Kidney (tissue), 22 donors: ENCODE data around the gene FAM83F. TPM values are rescaled to one million over a fixed set of nuclear protein-coding genes. Genes with fewer than 3 reads are reported as not detected.

ENCODE experiments used
- DNase-seq, 5 donors: peaks; one replicate each; pipeline ENCODE4 v3.0.0-alpha.2; 2013 to 2020
- FAIRE-seq: peaks from 2 replicates; lab custom pipeline; 2012; peaks lifted over from hg19 to GRCh38; lab: Jason Lieb, UNC
- H3K27ac ChIP-seq, 2 donors: one replicate each; pipeline ENCODE4 v1.7.0; 2013; ENCODE audit warnings: low read depth in 2 of 2, low read length in 2 of 2, inconsistent platforms in 1 of 2
- H3K27me3 ChIP-seq: one replicate; pipeline ENCODE4 v1.7.1; 2013; ENCODE audit warnings: low read length, inconsistent platforms; ENCODE audit not compliant: control insufficient read depth, insufficient read depth
- H3K36me3 ChIP-seq, 3 donors: one replicate each; pipeline versions ENCODE4 v1.7.0 to v1.7.1; 2013; ENCODE audit warnings: low read length in 3 of 3, control low read depth in 1 of 3, inconsistent platforms in 1 of 3; ENCODE audit not compliant: insufficient read depth in 3 of 3, control insufficient read depth in 2 of 3
- H3K4me1 ChIP-seq, 3 donors: one replicate each; pipeline versions ENCODE4 v1.7.0 to v1.7.1; 2013; ENCODE audit warnings: low read length in 3 of 3, inconsistent platforms in 1 of 3, low read depth in 1 of 3; ENCODE audit not compliant: control insufficient read depth in 2 of 3, insufficient read depth in 2 of 3
- H3K4me3 ChIP-seq, 3 donors: one replicate each; pipeline versions ENCODE4 v1.7.0 to v1.8.1; 2013; ENCODE audit warnings: low read length in 3 of 3, control low read depth in 1 of 3, inconsistent platforms in 1 of 3
- H3K9ac ChIP-seq, 3 donors: one replicate each; pipeline versions ENCODE4 v1.7.0 to v1.7.1; 2013; ENCODE audit warnings: low read length in 3 of 3, control low read depth in 1 of 3, inconsistent platforms in 1 of 3
- H3K9me3 ChIP-seq, 3 donors: one replicate each; pipeline versions ENCODE4 v1.7.0 to v1.7.1; 2013; ENCODE audit warnings: low read length in 3 of 3, control low read depth in 1 of 3, inconsistent platforms in 1 of 3; ENCODE audit not compliant: control insufficient read depth in 2 of 3, insufficient read depth in 1 of 3
- intact Hi-C: fragments of 100-400 bp; cut with DNase I; formaldehyde crosslinking; loops from one replicate; pipeline ENCODE4 v1.11.1; 2022
- long read RNA-seq, 10 donors: library from polyadenylated mRNA in 1 of 10; unstranded in 1 of 10; transcript quantifications; one replicate each; pipeline ENCODE4 v2.0.0 and lab custom pipeline, GENCODE V29; 2021 to 2026
- polyA plus RNA-seq: library from polyadenylated mRNA; stranded (reverse); fragments of 350-450 nt; fragmentation: Illumina TruSeq; extraction: RNeasy Lipid Tissue Mini Kit (QIAGEN cat#74804); gene quantifications from one replicate; pipeline ENCODE4 v1.2.3, GENCODE V29; 2014; ENCODE audit warnings: low read depth, low replicate concordance; ENCODE audit not compliant: insufficient read depth
- total RNA-seq: library from RNA; stranded (reverse); fragmentation: NEBNext Ultra II Directional; extraction: Animal tissue kit (Norgen Biotek cat#: 25700); gene quantifications from one replicate; pipeline ENCODE4 v1.2.1, GENCODE V29; 2021
- TF ChIP-seq, protein P1 (sequence below): IDR thresholded peaks from 3 replicates; pipeline ENCODE4 v1.5.1; 2012; ENCODE audit warnings: mild to moderate bottlenecking, moderate library complexity, borderline replicate concordance; ENCODE audit not compliant: insufficient read depth; ENCODE audit errors: extremely low read depth
- donor health status: control.
- donor health status: control.
- donor health status: control.
- donor health status: control.
- donor health status: control.
- donor health status: DM: yes; HTN: yes; CAD: no.
- donor health status: Normal renal cell carcinoma (clear cell type).

The FAM83F gene
- total RNA-seq (13.1 TPM), polyA plus RNA-seq (6.8 TPM)
- long read RNA-seq, donor 1, full-length matches to known transcripts = 1 of 1 reads
- long read RNA-seq, donor 1, partial matches to known transcripts = 0 of 1 reads
- long read RNA-seq, donor 1, other reads (novel, unspliced or antisense) = 0 of 1 reads
- long read RNA-seq, donor 2 = 0 reads
- long read RNA-seq, donor 3, full-length matches to known transcripts = 1 of 1 reads
- long read RNA-seq, donor 3, partial matches to known transcripts = 0 of 1 reads
- long read RNA-seq, donor 3, other reads (novel, unspliced or antisense) = 0 of 1 reads
- long read RNA-seq, donor 4 = 0 reads
- long read RNA-seq, donor 5 = 0 reads
- long read RNA-seq, donor 6 = 0 reads
- long read RNA-seq, donor 7, full-length matches to known transcripts = 6 of 9 reads
- long read RNA-seq, donor 7, partial matches to known transcripts = 0 of 9 reads
- long read RNA-seq, donor 7, other reads (novel, unspliced or antisense) = 3 of 9 reads
- long read RNA-seq, donor 8 = 0 reads
- long read RNA-seq, donor 9 = 0 reads
- long read RNA-seq, donor 10, full-length matches to known transcripts = 1 of 1 reads
- long read RNA-seq, donor 10, partial matches to known transcripts = 0 of 1 reads
- long read RNA-seq, donor 10, other reads (novel, unspliced or antisense) = 0 of 1 reads

DNA sequence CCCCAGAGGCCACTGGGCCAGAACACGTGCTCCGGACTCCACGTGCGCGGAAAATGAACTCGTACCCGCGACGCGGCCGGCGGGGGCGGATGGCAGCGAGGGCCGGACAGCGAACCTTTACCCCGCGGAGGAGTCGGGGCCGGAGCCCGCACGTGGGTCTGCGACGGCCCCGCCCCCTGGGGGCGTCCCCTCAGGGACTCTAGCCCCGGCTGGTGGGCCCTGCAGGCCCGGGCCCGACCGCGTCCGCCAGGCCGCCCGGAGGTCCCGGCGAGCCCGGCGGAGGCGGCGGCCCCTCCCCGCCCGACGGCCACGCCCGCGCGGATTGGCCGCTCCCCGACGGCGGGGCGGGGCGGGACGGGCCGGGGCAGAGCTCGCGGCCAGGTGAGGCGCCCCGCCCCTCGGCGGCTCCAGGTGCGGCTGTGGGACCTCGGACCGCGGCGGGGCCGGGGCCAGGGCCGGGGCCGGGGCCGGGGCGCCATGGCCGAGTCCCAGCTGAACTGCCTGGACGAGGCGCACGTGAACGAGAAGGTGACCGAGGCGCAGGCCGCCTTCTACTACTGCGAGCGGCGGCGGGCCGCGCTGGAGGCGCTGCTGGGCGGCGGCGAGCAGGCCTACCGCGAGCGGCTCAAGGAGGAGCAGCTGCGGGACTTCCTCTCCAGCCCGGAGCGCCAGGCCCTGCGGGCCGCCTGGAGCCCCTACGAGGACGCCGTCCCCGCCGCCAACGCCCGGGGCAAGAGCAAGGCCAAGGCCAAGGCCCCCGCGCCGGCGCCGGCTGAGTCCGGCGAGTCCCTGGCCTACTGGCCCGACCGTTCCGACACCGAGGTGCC, at the start of gene FAM83F:
FAM83F (plus strand) TSS at position 389 of the 827 bp plus-strand sequence; CDS start at position 478, 89 bp downstream.
- no peak for FAIRE-seq
- no peaks in the 10 kb centered on the region for H3K36me3 ChIP-seq
- H3K27me3 ChIP-seq = peaks cover 16% of the 10 kb centered on the region
- peak within 1 kb of the TSS in 2 of 3 donors; percentile 27 to 68 for H3K9ac ChIP-seq
- no peaks in the 10 kb centered on the region for H3K9me3 ChIP-seq
- TF ChIP-seq, protein P1, sequence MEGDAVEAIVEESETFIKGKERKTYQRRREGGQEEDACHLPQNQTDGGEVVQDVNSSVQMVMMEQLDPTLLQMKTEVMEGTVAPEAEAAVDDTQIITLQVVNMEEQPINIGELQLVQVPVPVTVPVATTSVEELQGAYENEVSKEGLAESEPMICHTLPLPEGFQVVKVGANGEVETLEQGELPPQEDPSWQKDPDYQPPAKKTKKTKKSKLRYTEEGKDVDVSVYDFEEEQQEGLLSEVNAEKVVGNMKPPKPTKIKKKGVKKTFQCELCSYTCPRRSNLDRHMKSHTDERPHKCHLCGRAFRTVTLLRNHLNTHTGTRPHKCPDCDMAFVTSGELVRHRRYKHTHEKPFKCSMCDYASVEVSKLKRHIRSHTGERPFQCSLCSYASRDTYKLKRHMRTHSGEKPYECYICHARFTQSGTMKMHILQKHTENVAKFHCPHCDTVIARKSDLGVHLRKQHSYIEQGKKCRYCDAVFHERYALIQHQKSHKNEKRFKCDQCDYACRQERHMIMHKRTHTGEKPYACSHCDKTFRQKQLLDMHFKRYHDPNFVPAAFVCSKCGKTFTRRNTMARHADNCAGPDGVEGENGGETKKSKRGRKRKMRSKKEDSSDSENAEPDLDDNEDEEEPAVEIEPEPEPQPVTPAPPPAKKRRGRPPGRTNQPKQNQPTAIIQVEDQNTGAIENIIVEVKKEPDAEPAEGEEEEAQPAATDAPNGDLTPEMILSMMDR = no peak
- peak within 1 kb of the TSS in 2 of 3 donors; percentile 52 for H3K4me3 ChIP-seq
- intact Hi-C loops = no loop called here
- peaks cover 0 to 27% (median 9%) of the 10 kb centered on the region in 3 donors for H3K4me1 ChIP-seq
- DNase-seq = peak; percentile 40 to 79 (median 73)
- H3K27ac ChIP-seq = peak within 1 kb of the TSS; percentile 63 to 71

DNA sequence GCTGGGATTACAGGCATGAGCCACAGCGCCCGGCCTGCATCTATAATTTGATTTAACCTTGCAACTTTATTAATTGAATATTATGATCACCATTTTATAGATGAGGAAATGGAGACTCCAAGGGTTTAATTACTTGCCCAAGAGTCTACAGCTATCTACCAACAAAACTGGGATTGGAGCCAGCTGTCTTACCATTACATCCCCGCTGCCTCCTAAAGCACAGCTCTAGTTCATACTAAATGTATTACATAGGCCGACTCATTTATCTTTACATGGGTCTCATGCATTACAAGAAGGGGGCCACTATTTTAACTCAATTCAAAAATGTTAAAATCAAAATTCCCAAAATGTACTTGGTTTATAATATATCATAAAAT, 48.6 kb upstream of the FAM83F start:
- no peak overlapping the region for H3K4me3 ChIP-seq
- no peaks in the 10 kb centered on the region for H3K36me3 ChIP-seq
- intact Hi-C loops = no loop called here
- no peak overlapping the region for H3K27ac ChIP-seq
- FAIRE-seq (no peak), DNase-seq (no peak)
- TF ChIP-seq, protein P1 = no peak
- H3K27me3 ChIP-seq = no peaks in the 10 kb centered on the region
- H3K4me1 ChIP-seq = no peaks in the 10 kb centered on the region
- no peaks in the 10 kb centered on the region for H3K9me3 ChIP-seq
- H3K9ac ChIP-seq = no peak overlapping the region

DNA sequence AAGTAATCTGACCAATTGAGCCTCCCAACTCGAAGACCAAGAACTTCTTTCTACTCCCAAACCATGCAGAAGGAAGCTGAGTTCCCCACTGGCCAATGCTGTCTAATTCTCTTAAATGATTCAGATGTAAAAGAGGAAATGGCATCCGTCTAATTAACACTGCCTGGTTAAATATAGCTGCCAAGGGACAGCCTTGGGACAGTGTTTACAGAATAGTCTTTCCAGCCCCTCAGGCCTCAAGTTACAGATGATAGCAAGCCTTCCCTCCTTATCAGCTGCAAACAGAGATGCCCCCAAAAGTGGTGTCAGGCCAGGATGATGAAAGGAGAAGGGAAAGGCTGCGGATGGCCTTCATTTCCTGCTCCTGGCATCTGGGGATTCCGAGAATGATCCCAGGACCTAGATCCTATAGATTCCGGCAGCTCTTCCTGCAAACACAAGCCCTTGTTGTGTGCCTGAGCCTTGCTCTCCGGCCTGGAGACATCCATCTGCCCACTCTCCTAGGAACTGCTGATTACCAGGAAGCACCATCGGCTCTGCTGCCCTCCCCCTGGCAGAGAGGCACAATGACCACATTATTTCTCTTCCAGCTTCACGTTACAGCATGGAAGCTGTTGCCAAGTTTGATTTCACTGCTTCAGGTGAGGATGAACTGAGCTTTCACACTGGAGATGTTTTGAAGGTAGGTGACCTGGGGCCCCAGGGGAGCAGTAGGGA, 48.1 kb upstream of the FAM83F start:
- Histone ChIP-seq H3K9me3 (no peaks in the 10 kb centered on the region), H3K9ac (no peak overlapping the region), H3K27ac (no peak overlapping the region), H3K4me1 (no peaks in the 10 kb centered on the region), H3K4me3 (no peak overlapping the region), H3K36me3 (no peaks in the 10 kb centered on the region), H3K27me3 (no peaks in the 10 kb centered on the region)
- intact Hi-C loops = no loop called here
- TF ChIP-seq, protein P1 = no peak
- peak in 3 of 5 donors; percentile 24 to 44 (median 26) for DNase-seq
- no peak for FAIRE-seq
